H9 (cell line): ENCODE results near the gene REEP1. TPM values are rescaled to one million over a fixed set of nuclear protein-coding genes. Genes with fewer than 3 reads are reported as not detected.

Experiments used
- DNase-seq: peaks from one replicate; pipeline ENCODE4 v3.0.0-alpha.2; 2017
- H2AFZ ChIP-seq: one replicate; pipeline ENCODE4 v1.6.1; 2013; ENCODE audit warnings: mild to moderate bottlenecking, low read length, control low read depth, moderate library complexity
- H2AK5ac ChIP-seq: 2 replicates; pipeline ENCODE4 v1.6.1; 2013; ENCODE audit warnings: low read length, control low read depth, mixed read lengths; ENCODE audit not compliant: insufficient read length
- H2BK120ac ChIP-seq: one replicate; pipeline ENCODE4 v1.6.1; 2013; ENCODE audit warnings: low read depth, mild to moderate bottlenecking, low read length, control low read depth, inconsistent platforms; ENCODE audit not compliant: poor library complexity, severe bottlenecking
- H2BK12ac ChIP-seq: 2 replicates; pipeline ENCODE4 v1.6.1; 2013; ENCODE audit warnings: low read length, control low read depth, mixed read lengths, low read depth; ENCODE audit not compliant: insufficient read length
- H2BK15ac ChIP-seq: 2 replicates; pipeline ENCODE4 v1.6.1; 2013; ENCODE audit warnings: low read depth, low read length, control low read depth
- H2BK20ac ChIP-seq: one replicate; pipeline ENCODE4 v1.6.1; 2013; ENCODE audit warnings: low read depth, mild to moderate bottlenecking, low read length, control low read depth, inconsistent platforms; ENCODE audit not compliant: poor library complexity, severe bottlenecking
- H2BK5ac ChIP-seq: 2 replicates; pipeline ENCODE4 v1.6.1; 2013; ENCODE audit warnings: low read length, control low read depth, mixed read lengths; ENCODE audit not compliant: insufficient read length
- H3K14ac ChIP-seq: 2 replicates; pipeline ENCODE4 v1.6.1; 2013; ENCODE audit warnings: low read length, control low read depth; ENCODE audit not compliant: insufficient read depth
- H3K18ac ChIP-seq: 2 replicates; pipeline ENCODE4 v1.6.1; 2013; ENCODE audit warnings: low read depth, mild to moderate bottlenecking, mixed read lengths, low read length, control low read depth; ENCODE audit not compliant: insufficient read length
- H3K23ac ChIP-seq: 2 replicates; pipeline ENCODE4 v1.6.1; 2013; ENCODE audit warnings: low read length, control low read depth, mixed read lengths, low read depth; ENCODE audit not compliant: insufficient read length
- H3K23me2 ChIP-seq: 2 replicates; pipeline ENCODE4 v1.6.1; 2013; ENCODE audit warnings: low read depth, mild to moderate bottlenecking, mixed read lengths, low read length, control low read depth; ENCODE audit not compliant: insufficient read length, poor library complexity, severe bottlenecking
- H3K27ac ChIP-seq: 2 replicates; pipeline ENCODE4 v1.5.1; 2013; ENCODE audit warnings: low read length, control low read depth, mixed read lengths, low read depth; ENCODE audit not compliant: insufficient read length
- H3K27me3 ChIP-seq: 2 replicates; pipeline ENCODE4 v1.6.1; 2013; ENCODE audit warnings: low read length, control low read depth, inconsistent platforms; ENCODE audit not compliant: insufficient read depth
- H3K4ac ChIP-seq: 2 replicates; pipeline ENCODE4 v1.6.1; 2013; ENCODE audit warnings: low read depth, mild to moderate bottlenecking, control low read depth, inconsistent platforms, low read length, moderate library complexity
- H3K4me1 ChIP-seq: 2 replicates; pipeline ENCODE4 v1.6.1; 2013; ENCODE audit warnings: low read length, control low read depth, inconsistent platforms; ENCODE audit not compliant: insufficient read depth
- H3K4me2 ChIP-seq: 2 replicates; pipeline ENCODE4 v1.6.1; 2013; ENCODE audit warnings: low read length, control low read depth, mixed read lengths; ENCODE audit not compliant: insufficient read length, insufficient read depth
- H3K56ac ChIP-seq: 2 replicates; pipeline ENCODE4 v1.6.1; 2013; ENCODE audit warnings: low read depth, mild to moderate bottlenecking, mixed read lengths, low read length, control low read depth; ENCODE audit not compliant: insufficient read length
- H3K79me1 ChIP-seq: 2 replicates; pipeline ENCODE4 v1.6.1; 2013; ENCODE audit warnings: low read depth, mild to moderate bottlenecking, moderate library complexity, low read length, control low read depth, inconsistent platforms; ENCODE audit not compliant: insufficient read depth, poor library complexity, severe bottlenecking
- H3K79me2 ChIP-seq: 2 replicates; pipeline ENCODE4 v1.6.1; 2013; ENCODE audit warnings: low read length, control low read depth, inconsistent platforms; ENCODE audit not compliant: insufficient read depth
- H3K9ac ChIP-seq: 2 replicates; pipeline ENCODE4 v1.6.1; 2013; ENCODE audit warnings: low read length, control low read depth, mixed read lengths; ENCODE audit not compliant: insufficient read length; ENCODE audit errors: extremely low read depth
- H3K9me3 ChIP-seq: one replicate; pipeline ENCODE4 v1.6.1; 2013; ENCODE audit warnings: low read depth, low read length, inconsistent platforms; ENCODE audit not compliant: control insufficient read depth
- H3T11ph ChIP-seq: one replicate; pipeline ENCODE4 v1.6.1; 2013; ENCODE audit warnings: mild to moderate bottlenecking, low read length, control low read depth, inconsistent platforms
- H4K20me1 ChIP-seq: one replicate; pipeline ENCODE4 v1.6.1; 2013; ENCODE audit not compliant: control insufficient read depth, insufficient read length, insufficient read depth
- H4K5ac ChIP-seq: 2 replicates; pipeline ENCODE4 v1.6.1; 2013; ENCODE audit warnings: low read depth, mild to moderate bottlenecking, mixed read lengths, low read length, control low read depth; ENCODE audit not compliant: insufficient read length
- H4K8ac ChIP-seq: replicated peaks from 2 replicates; pipeline ENCODE4 v1.6.1; 2013; ENCODE audit warnings: low read length, control low read depth, mixed read lengths, low read depth; ENCODE audit not compliant: insufficient read length
- H4K91ac ChIP-seq: 2 replicates; pipeline ENCODE4 v1.6.1; 2013; ENCODE audit warnings: low read depth, mild to moderate bottlenecking, moderate library complexity, mixed read lengths, low read length, control low read depth; ENCODE audit not compliant: insufficient read length
- H3K27ac Mint-ChIP-seq, 3 experiments: 2 replicates in 2 of 3; 3 replicates in 1 of 3; pipeline ENCODE4 v1.8.0; 2020 to 2021; ENCODE audit warnings: mixed read lengths in 3 of 3, mild to moderate bottlenecking in 1 of 3, moderate library complexity in 1 of 3
- H3K27me3 Mint-ChIP-seq: 2 replicates; pipeline ENCODE4 v1.8.0; 2021; ENCODE audit warnings: low read depth, mild to moderate bottlenecking, moderate library complexity, mixed read lengths
- H3K36me3 Mint-ChIP-seq, 3 experiments: 2 replicates in 2 of 3; 3 replicates in 1 of 3; pipeline ENCODE4 v1.8.0; 2020 to 2021; ENCODE audit warnings: low read depth in 3 of 3, mixed read lengths in 3 of 3; ENCODE audit not compliant: insufficient read depth in 1 of 3
- H3K4me1 Mint-ChIP-seq, 2 experiments: 2 replicates each; pipeline ENCODE4 v1.8.0; 2020; ENCODE audit warnings: mixed read lengths in 2 of 2
- H3K4me3 Mint-ChIP-seq, 2 experiments: 2 replicates in 1 of 2; 3 replicates in 1 of 2; pipeline ENCODE4 v1.8.0; 2020 to 2021; ENCODE audit warnings: mild to moderate bottlenecking in 2 of 2, mixed read lengths in 2 of 2, moderate library complexity in 1 of 2
- H3K9me3 Mint-ChIP-seq, 2 experiments: 2 replicates in 1 of 2; 3 replicates in 1 of 2; pipeline ENCODE4 v1.8.0; 2020; ENCODE audit warnings: mild to moderate bottlenecking in 2 of 2, mixed read lengths in 2 of 2, moderate library complexity in 1 of 2
- CTCF ChIP-seq: fragments of 200-600 bp; sonication (generic); conservative IDR thresholded peaks from 3 replicates; pipeline ENCODE4 v1.8.0; 2021; ENCODE audit warnings: antibody characterized with exemption, mild to moderate bottlenecking
- WGBS: extraction: QIAGEN DNeasy Blood & Tissue Kit; methylation state at CpG from one replicate; pipeline ENCODE4 v1.1.7; 2013; ENCODE audit warnings: missing lambda C conversion rate, low lambda C conversion rate, mixed read lengths; ENCODE audit not compliant: insufficient read length; ENCODE audit errors: extremely low coverage; 5-methylcytosine and 5-hydroxymethylcytosine counted together
- total RNA-seq: library from RNA; stranded (reverse); gene quantifications from 2 replicates; pipeline ENCODE4 v1.2.1, GENCODE V29; 2021

Gene REEP1
- total RNA-seq, 1 experiment from 2014 or later, result 1.3 TPM

GRCh38 chr2:86301009-86301408 is 36.4 kb downstream of the REEP1 start:
- Histone ChIP-seq H3T11ph (no peak overlapping the region), H3K14ac (no peak overlapping the region), H3K23ac (no peak overlapping the region), H2BK15ac (no peak overlapping the region), H3K27ac (no peak overlapping the region), H3K18ac (no peak overlapping the region), H3K4ac (no peak overlapping the region), H2AFZ (no peak overlapping the region), H3K27me3 (no peaks in the 10 kb centered on the region), H2BK20ac (no peak overlapping the region), H3K9me3 (no peaks in the 10 kb centered on the region), H2BK12ac (no peak overlapping the region), H3K4me1 (no peaks in the 10 kb centered on the region), H2AK5ac (no peak overlapping the region), H4K91ac (no peak overlapping the region), H4K5ac (no peak overlapping the region), H4K8ac (no peak overlapping the region), H3K4me2 (no peak overlapping the region), H3K23me2 (no peaks in the 10 kb centered on the region), H3K79me2 (no peaks in the 10 kb centered on the region), H2BK5ac (no peak overlapping the region), H3K79me1 (no peaks in the 10 kb centered on the region), H3K9ac (no peak overlapping the region), H4K20me1 (no peaks in the 10 kb centered on the region), H3K56ac (no peak overlapping the region), H2BK120ac (no peak overlapping the region)
- Mint-ChIP-seq H3K27me3 (peaks cover 6% of the 10 kb centered on the region), H3K9me3 (no peaks in the 10 kb centered on the region), H3K4me1 (peaks cover 28 to 44% of the 10 kb centered on the region in 2 experiments), H3K36me3 (no peaks in the 10 kb centered on the region), H3K27ac (no peak overlapping the region), H3K4me3 (no peak overlapping the region)
- no peak for DNase-seq
- WGBS, result no CpG with 5 or more reads among the region's 6 CpGs
- TF ChIP-seq CTCF, result no peak
